HG02884 (cell line): ENCODE data around the gene SYT7.

ENCODE experiments used
- ATAC-seq: cut with Tn5 transposase; IDR thresholded peaks from one replicate; pipeline ENCODE4 v1.9.1; 2021; ENCODE audit warnings: mild to moderate bottlenecking, moderate library complexity; ENCODE audit not compliant: unreplicated experiment

SYT7 gene

DNA sequence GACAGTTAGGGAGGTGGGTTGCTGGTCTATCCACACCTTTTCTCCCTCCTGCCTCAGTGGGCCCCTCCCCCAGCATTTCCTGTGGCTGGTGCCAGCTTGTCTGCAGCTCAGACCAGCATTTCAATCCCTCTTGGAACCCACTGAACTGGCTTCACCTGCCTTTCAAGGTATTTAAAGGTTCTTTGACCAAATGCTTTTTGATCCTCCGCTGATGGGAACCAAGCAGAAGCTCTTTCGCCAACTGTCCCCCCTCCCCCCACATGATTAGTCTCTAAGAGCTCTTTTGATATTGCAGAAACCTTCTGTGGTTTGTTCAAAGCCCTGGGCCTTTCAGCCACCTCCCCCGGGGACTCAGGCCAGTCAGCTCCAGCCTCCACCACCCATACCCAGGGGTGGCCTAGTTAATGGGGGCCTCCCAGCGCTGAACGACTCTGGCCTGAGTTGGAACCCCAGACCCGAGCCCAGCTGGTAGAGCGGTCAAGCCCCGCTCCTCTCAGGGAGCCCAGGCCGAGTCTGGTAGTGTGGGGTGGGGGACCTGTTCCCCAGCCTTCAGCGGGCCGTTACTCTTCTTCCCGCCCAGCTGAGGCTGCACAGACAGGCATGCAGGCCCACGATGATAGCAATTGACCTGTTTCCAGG lies 6.0 kb upstream of the SYT7 start:
- ATAC-seq, result no peak

DNA sequence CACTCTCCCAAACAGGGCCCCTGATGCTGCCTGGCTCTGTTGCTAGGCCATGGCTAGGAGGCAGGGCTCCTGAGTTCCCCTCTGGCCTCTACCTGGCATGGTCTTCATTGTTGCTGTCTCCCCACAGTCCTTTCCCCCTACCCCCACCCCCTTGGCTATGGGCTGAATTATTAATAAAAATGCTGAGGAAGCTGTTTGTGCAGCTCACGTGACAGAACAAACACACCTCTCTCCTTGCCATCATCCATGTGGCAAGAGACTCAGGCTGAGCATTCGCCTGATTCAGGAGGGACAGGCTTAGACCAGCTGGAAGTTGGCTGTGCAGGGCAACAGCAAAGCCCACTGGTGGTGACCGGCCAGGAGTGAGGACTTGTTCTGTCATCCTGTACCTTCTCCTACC lies 4.2 kb upstream of the SYT7 start:
- no peak for ATAC-seq

DNA sequence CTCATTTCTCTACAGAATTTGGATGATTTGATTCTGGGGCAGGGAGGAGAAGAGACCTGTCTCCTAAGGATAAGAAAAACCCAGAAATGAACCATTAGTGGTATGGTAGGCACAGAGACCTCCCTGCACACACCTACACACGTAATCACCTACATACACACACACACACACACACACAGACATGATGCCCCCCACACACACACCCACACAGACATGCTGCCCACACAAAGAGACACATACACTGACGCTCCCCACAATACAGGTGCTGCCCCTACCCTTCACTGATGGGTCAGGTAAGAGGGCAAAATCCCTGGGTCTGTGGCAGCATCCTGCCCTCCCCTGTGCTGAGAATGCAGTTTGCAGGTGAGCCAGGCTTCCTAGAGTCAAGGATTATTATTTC lies 1.1 kb upstream of the SYT7 start:
- no peak for ATAC-seq

GRCh38 chr11:61580271-61580888 lies 496 bp downstream of the SYT7 start:
- no peak for ATAC-seq

DNA sequence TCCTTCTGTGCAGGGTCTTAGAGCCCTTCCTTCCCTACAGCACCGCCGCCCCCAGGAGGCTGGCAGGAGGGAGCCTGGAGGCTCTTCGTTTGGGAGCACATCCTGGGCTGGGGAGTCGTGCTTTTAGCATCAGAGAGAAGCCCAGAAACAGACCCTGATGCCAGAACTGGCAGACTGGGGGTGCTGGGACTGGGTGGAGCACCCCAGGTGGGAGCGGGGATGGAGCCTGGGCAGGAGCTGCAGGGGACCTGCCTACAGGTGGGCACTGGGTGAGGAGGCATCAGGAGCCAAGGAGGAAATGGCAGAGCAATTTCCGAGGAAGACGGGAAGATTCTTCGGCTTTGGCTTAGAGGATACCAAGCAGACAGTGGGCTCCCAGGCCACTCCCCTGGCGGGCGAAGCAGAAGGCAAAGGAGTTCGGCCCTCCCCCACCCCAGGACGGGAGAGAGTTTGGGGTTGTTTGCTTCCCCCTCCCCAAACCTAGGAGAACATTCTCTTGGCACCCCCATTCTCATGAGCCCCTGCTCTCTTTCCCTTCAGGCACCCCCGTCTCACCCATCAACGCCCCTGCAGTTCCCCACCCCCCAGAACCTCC lies 1.1 kb downstream of the SYT7 start:
- ATAC-seq, result no peak

- ATAC-seq, result no peak
Measured at GRCh38 chr11:61578819-61579675, 1.8 kb downstream of the SYT7 start.

- ATAC-seq, result no peak
Measured at GRCh38 chr11:61577383-61578118, 3.3 kb downstream of the SYT7 start.

GRCh38 chr11:61575886-61576861 lies 4.7 kb downstream of the SYT7 start:
- no peak for ATAC-seq

DNA sequence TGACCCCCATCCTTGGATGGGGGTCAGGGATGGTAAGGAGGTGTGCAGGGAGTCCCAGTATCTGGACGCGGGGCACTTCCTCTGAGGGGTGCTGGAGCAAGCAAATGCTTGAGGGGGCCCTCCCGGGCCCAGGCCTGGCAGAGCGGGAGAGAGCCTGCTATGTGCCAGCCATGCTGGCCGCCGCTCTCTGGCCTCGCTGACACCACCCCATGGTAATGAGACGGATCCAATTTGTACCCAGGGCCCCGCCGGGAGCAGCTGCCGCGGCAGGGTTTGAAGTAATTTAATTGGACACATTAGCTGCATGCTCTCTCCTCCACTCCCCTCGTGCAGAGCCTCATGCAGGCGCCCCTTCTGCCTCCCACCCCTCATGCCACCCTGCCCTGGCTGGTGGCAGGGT lies 6.3 kb downstream of the SYT7 start:
- no peak for ATAC-seq

DNA sequence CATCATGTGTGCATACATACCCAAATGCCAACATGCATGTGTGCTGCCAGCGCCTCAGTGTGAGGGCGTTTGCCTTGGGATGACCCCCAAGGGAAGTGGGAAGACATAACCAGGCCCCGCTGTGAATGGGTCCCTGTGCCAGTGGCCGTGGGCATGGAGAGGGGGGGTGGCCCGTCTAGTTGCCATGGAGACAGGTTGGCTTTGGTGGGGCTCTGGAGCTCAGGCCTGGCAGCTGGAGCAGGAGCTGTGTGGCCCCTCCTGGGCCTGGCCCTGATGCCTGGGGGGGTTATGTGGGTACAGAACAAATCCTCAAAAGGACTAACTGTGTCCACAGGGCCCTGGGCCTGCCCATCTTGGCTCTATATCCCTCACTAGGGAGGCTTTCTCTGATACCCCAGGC lies 8.0 kb downstream of the SYT7 start:
- ATAC-seq, result no peak

- ATAC-seq, result no peak
Measured at GRCh38 chr11:61571869-61572268, 9.0 kb downstream of the SYT7 start.

DNA sequence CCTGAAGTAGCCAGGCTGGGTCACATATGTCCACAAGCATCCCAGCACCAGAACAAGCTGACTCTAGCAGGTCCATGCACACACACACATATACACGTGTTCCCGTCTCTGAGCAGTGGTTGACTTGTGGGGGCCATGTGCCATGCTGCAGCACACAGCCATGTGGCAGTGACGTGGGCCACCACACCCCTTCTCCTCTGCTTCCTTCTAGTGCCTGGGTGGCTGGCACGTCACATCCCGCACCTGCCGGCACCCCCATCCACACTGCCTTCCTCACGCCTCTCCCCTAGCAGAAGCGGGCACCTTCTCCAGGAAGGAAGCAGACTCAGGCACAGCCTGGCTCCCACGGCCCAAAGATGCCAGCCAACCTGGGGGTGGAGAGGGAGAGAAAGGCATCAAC lies 9.5 kb downstream of the SYT7 start:
- ATAC-seq, result no peak

DNA sequence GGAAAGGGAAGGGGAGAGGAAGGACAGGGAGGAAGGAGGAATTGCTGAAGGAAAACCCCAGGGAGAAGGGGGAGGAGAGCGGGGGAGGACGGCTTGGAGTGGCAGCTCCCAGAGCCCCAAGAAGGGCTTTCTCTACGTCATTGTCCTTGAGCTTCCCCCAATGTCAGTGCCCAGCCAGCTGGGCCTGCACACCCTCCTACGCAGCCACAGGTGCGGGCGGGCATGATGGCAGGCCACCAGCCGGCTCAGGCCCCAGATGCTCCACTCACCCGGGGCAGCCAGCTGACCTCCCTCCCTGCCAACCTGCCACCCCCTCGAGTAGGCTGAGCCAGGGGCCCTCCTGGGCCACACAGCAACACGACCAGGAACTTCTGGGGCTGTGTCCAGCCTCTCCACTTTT lies 11.2 kb downstream of the SYT7 start:
- no peak for ATAC-seq

GRCh38 chr11:61569018-61569417 lies 11.9 kb downstream of the SYT7 start:
- no peak for ATAC-seq

GRCh38 chr11:61567286-61568061 lies 13.4 kb downstream of the SYT7 start:
- ATAC-seq, result no peak

- no peak for ATAC-seq
Measured at GRCh38 chr11:61564936-61565696, 15.8 kb downstream of the SYT7 start.

DNA sequence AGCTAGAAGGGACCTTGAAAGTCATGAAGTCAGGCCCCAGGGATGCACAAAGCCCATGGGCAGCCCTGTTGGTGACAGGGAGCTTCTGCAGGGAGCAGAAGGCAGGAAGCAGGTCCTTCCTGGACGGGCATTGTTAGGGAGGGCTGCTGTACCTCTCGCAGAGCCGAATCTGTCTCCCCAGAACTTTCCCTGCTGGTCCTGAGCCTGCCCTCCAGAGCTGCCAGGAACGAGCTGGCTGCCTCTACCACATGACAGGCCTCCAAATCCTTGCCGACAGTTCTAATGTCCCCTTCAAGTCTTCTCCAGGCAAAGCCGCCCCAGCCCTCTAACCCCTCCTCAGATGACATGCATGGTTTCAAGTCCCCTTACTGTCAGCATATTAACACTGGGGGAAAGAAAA lies 20.1 kb downstream of the SYT7 start:
- ATAC-seq, result no peak

GRCh38 chr11:61556621-61557020 lies 24.3 kb downstream of the SYT7 start:
- no peak for ATAC-seq
